ENCODE measurements around the gene PTAFR.

PTAFR gene

DNA sequence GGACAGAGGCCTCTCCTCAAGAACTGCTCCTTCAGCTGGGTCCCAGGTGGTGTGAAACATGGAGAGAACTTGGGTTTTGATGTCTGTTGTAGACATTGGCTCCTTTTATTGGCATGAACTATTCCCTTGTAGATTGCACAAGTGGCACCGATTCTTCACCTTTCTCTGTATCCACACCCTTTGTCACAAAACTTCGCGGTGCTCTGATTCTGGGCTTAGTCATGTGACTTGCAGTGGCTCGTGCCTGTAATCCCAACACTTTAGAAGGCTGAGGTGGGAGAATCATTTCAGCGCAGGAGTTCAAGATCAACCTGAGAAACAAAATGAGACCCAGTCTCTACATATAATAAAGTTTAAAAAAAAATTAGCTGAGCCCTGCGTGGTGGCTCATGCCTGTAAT is 45.6 kb downstream of the PTAFR start:
- no peak for DNase-seq
- intact Hi-C loops (cut with DNase I): no loop called here

- intact Hi-C loops (cut with DNase I): no loop called here
- DNase-seq: peak in 27 of 42 donors; percentile 6 to 79 (median 39)
These were observed 47.3 kb downstream of the PTAFR start for GRCh38 chr1:28129150-28129549.

DNA sequence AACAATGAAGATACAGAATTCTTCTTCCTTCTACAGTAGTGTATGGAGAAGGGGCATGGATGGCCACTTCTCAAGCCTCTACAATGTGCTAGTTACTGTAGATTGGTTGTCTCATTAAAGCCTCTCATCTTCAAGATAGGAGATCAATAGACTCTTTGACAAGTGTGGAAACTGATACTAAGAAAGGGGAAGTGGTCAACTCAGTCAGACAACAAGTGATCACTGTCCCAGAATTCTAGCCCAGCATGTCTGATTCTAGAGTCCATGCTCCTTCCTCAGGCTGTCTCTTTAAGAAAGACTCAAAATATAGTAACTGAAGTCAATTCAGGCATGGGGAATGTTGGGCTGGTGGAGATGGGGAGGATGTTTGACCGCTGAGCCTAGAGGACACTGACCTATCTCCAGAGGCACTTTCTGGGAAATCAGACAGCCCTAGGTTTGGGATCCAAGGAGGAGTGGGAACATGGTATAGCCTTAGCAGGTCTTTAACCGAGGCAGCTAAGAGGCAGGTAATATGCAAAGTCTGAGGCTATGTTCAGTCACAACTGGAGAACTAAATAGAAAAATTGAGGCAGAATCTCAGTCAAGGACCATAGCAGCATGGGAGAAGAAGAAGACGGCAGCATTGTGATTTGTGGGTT is 48.8 kb downstream of the PTAFR start:
- intact Hi-C loops (cut with DNase I): no loop called here
- DNase-seq: peak in 1 of 42 donors; percentile 16

GRCh38 chr1:28126783-28127490 is 49.6 kb downstream of the PTAFR start:
- DNase-seq: no peak
- intact Hi-C loops (cut with DNase I): no loop called here

GRCh38 chr1:28126212-28126611 is 50.3 kb downstream of the PTAFR start:
- no peak for DNase-seq
- intact Hi-C loops (cut with DNase I): no loop called here

GRCh38 chr1:28123461-28123961 is 53.0 kb downstream of the PTAFR start:
- DNase-seq: peak in 5 of 42 donors; percentile 9 to 38 (median 11)

DNA sequence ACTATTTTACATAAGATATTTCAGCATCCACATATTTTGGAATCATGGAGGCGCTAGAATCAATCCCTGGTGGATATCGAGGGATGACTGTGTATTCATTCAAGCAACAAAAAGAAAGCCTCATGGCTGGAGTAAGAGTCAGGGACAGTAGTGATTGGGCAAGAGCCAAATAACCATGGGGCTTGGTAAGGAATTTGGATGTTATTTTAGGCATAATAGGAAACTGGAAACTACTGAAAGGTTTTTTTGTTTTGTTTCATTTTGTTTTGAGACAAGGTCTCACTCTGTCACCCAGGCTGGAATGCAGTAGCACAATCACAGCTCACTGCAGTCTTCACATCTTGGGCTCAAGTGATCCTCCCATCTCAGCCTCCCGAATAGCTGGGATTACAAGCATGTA is 54.3 kb downstream of the PTAFR start:
- DNase-seq: no peak
- intact Hi-C loops (cut with DNase I): no loop called here

More at GRCh38 chr1:28123461-28123961, 53.0 kb downstream of the PTAFR start:
- intact Hi-C loops (cut with DNase I): no loop called here

DNA sequence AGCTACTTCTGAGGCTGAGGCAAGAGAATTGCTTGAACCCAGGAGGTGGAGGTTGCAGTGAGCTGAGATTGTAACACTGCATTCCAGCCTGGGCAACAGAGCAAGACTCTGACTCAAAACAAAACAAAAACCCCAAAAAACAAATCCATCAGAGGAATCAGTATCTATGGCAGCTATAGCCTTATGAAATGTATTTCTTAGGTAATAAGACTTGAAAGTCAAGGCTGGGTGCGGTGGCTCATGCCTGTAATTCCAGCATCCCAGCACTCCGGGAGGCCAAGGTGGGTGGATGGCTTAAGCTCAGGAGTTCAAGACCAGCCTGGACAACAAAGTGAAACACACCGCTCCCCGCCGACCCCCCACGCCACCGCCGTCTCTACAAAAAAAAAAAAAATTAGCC is 56.9 kb downstream of the PTAFR start:
- intact Hi-C loops (cut with DNase I): no loop called here
- no peak for DNase-seq

DNA sequence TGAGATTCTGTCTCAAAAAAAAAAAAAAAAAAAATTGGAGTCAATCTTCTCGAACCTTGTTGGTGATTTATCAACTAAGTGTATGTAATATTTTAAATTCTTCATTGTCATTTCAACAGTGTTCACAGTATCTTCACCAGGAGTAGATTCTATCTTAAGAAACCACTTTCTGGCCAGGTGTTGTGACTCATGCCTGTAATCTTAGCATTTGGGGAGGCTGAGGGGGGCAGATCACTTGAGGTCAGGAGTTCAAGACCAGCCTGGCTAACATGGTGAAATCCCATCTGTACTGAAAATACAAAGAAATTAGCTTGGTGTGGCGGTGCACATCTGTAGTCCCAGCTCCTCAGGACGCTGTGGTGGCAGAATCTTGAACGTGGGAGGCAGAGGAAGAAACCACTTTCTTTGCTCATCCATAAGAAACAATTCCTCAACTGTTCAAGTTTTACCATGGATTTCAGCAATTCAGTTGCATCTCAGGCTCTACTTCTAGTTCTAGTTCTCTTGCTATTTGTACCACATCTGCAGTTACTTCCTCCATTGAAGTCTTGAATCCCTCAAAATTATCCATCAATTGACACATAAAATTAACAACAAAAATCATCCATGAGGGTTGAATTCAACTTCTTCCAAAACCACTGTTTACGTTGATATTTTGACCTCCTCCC is 57.7 kb downstream of the PTAFR start:
- intact Hi-C loops (cut with DNase I): no loop called here
- no peak for DNase-seq

GRCh38 chr1:28115267-28115666 is 61.2 kb downstream of the PTAFR start:
- intact Hi-C loops (cut with DNase I): no loop called here
- peak in 4 of 42 donors; percentile 14 to 33 (median 19) for DNase-seq

DNA sequence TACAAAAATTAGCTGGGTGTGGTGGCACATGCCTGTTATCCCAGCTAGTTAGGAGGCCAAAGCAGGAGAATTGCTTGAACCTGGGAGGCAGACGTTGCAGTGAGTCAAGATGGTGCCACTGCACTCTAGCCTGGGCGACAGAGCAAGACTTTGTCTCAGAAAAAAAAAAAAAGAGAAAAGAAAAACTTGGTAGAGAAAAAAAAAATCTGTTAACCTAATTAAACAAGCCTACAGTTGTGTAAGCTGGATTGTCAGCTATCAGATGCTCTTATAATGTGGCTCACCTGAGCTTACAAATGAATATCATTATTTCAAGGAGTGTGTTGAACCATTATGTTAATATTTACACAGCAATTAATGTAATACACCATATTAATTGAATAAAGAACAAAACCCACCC is 61.6 kb downstream of the PTAFR start:
- intact Hi-C loops (cut with DNase I): no loop called here
- DNase-seq: no peak

- DNase-seq: no peak
- intact Hi-C loops (cut with DNase I): no loop called here
These were observed 63.3 kb downstream of the PTAFR start for GRCh38 chr1:28113242-28113572.

GRCh38 chr1:28112388-28113241 is 63.9 kb downstream of the PTAFR start:
- peak in 19 of 42 donors; percentile 13 to 69 (median 25) for DNase-seq
- intact Hi-C loops (cut with DNase I): no loop called here

- intact Hi-C loops (cut with DNase I): no loop called here
- no peak for DNase-seq
These were observed 65.3 kb downstream of the PTAFR start for GRCh38 chr1:28111157-28111556.

GRCh38 chr1:28110555-28110954 is 65.9 kb downstream of the PTAFR start:
- intact Hi-C loops (cut with DNase I): no loop called here
- DNase-seq: no peak

GRCh38 chr1:28109639-28110038 is 66.9 kb downstream of the PTAFR start:
- intact Hi-C loops (cut with DNase I): no loop called here
- no peak for DNase-seq

- DNase-seq: peak in 1 of 42 donors; percentile 9
- intact Hi-C loops (cut with DNase I): no loop called here
These were observed 68.5 kb downstream of the PTAFR start for GRCh38 chr1:28108001-28108400.

DNA sequence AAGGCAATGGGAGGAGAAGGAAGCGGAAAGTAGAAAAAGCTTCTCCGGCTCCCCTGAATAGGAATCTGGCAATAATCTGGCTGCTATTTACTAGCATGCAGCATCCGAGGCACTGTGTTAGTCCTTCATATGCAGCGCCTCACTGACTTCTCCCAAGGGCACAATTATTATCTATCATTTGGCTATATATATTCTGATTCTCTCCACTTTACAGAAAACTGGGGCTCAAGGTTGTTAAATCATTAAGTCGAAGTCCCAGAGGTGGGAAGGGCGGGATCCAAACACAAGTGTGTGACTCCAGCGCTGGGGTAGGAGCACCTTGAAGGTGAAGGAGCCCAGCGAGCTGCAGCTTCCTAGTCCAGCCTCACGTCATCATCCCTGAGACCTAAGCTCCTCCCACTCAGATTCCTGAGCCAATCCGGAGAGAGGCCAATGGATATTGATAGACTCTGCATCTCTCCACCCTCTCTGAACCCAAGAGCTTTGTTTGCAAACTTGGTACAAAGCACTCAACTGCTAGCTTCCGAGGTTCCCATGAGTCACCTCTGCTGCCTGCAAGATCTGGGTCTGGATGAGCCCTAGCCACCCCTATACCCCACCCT is 71.5 kb downstream of the PTAFR start:
- DNase-seq: peak; percentile 44 to 91 (median 81)
- intact Hi-C loops (cut with DNase I): no loop called here

GRCh38 chr1:28102189-28102588 is 74.3 kb downstream of the PTAFR start:
- intact Hi-C loops (cut with DNase I): no loop called here
- DNase-seq: no peak
